ENCODE measurements around the gene RCOR3. TPM values are rescaled to one million over a fixed set of nuclear protein-coding genes. Genes with fewer than 3 reads are reported as not detected.

The RCOR3 gene
- total RNA-seq, 6 donors from 2014 or later: 27.2 to 97.4 (median 46.5) TPM

GRCh38 chr1:211340622-211341507, 81.7 kb downstream of the RCOR3 start:
- DNase-seq (peak in 1 of 2 donors; percentile 33), ATAC-seq (ENCODE audit: low FRiP score in 2 of 2) (peak in 1 of 2 donors; percentile 49)
- Histone ChIP-seq H3K27ac (no peak overlapping the region), H3K4me3 (no peak overlapping the region), H3K9me3 (no peaks in the 10 kb centered on the region), H3K27me3 (no peaks in the 10 kb centered on the region), H3K4me1 (peaks cover 0 to 5% (median 2%) of the 10 kb centered on the region in 4 donors), H3K36me3 (no peaks in the 10 kb centered on the region)
- 94 to 95% methylated on average over 10 of the region's 10 CpGs for WGBS, 2 donors
- no peak for TF ChIP-seq POLR2AphosphoS5 (IDR thresholded peaks at IDR 0.05)
- TF ChIP-seq EP300 (IDR thresholded peaks at IDR 0.05): no peak
- TF ChIP-seq CTCF (IDR thresholded peaks at IDR 0.05): no peak
- no peak for TF ChIP-seq POLR2A (IDR thresholded peaks at IDR 0.05)

- Histone ChIP-seq H3K9me3 (no peaks in the 10 kb centered on the region), H3K36me3 (no peaks in the 10 kb centered on the region), H3K4me1 (peaks cover 0 to 2% (median 0%) of the 10 kb centered on the region in 4 donors), H3K27me3 (no peaks in the 10 kb centered on the region), H3K4me3 (no peak overlapping the region), H3K27ac (no peak overlapping the region)
- ATAC-seq (ENCODE audit: low FRiP score in 2 of 2): no peak
- 92 to 96% methylated on average over 1 of the region's 1 CpG for WGBS, 2 donors
- no peak for TF ChIP-seq POLR2A (IDR thresholded peaks at IDR 0.05)
- no peak for TF ChIP-seq CTCF (IDR thresholded peaks at IDR 0.05)
- DNase-seq: no peak
Observed at GRCh38 chr1:211341999-211342398, 82.8 kb downstream of the RCOR3 start.

- Histone ChIP-seq H3K4me1 (peaks cover 0 to 2% (median 0%) of the 10 kb centered on the region in 4 donors), H3K27me3 (no peaks in the 10 kb centered on the region), H3K9me3 (no peaks in the 10 kb centered on the region), H3K4me3 (no peak overlapping the region), H3K27ac (no peak overlapping the region), H3K36me3 (no peaks in the 10 kb centered on the region)
- WGBS, 2 donors: 75 to 80% methylated on average over 4 of the region's 4 CpGs
- TF ChIP-seq POLR2AphosphoS5 (IDR thresholded peaks at IDR 0.05) (no peak), EP300 (IDR thresholded peaks at IDR 0.05) (no peak), POLR2A (IDR thresholded peaks at IDR 0.05) (no peak), CTCF (IDR thresholded peaks at IDR 0.05) (no peak)
- ATAC-seq (ENCODE audit: low FRiP score in 2 of 2): no peak
- no peak for DNase-seq
Observed at GRCh38 chr1:211343607-211344006, 84.4 kb downstream of the RCOR3 start.

- H3K36me3 ChIP-seq: no peaks in the 10 kb centered on the region
- H3K4me1 ChIP-seq: peaks cover 0 to 2% (median 0%) of the 10 kb centered on the region in 4 donors
- peak in 1 of 2 donors; percentile 46 for ATAC-seq (ENCODE audit: low FRiP score in 2 of 2)
- DNase-seq: no peak
- no peaks in the 10 kb centered on the region for H3K9me3 ChIP-seq
- no peak for TF ChIP-seq POLR2AphosphoS5 (IDR thresholded peaks at IDR 0.05)
- TF ChIP-seq EP300 (IDR thresholded peaks at IDR 0.05): no peak
- no peak for TF ChIP-seq CTCF (IDR thresholded peaks at IDR 0.05)
- no peak for TF ChIP-seq POLR2A (IDR thresholded peaks at IDR 0.05)
- no peak overlapping the region for H3K27ac ChIP-seq
- no peak overlapping the region for H3K4me3 ChIP-seq
- H3K27me3 ChIP-seq: no peaks in the 10 kb centered on the region
- 69 to 74% methylated on average over 6 of the region's 6 CpGs for WGBS, 2 donors
Observed at GRCh38 chr1:211344152-211344618, 85.0 kb downstream of the RCOR3 start.

All from upper lobe of left lung (tissue), 6 donors.